ENCODE data around the gene PTPRN.

DNA sequence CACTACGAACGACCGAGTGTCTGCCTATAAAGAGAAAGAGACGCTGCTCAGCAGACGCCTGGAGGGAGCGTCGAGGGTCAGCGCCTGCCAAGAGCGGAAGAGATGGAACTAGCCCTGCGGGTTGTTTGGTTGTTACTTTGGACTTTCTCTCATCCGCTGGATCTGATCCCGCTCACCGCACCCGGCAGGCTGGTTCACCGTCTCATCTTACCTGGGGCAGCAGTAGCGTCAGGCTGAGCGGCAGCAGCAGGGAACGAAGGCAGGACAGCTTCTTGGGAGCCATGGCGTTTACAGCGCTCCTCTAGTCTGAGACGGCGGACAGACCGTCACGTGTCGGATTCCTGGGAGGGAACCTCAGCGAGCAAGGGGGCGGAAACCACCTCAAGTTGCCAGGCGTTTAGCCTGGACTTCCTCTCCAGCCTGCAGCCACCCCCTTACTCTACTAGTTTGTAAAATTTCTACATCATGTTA lies 65.9 kb downstream of the PTPRN start:
- TF ChIP-seq POLR2A (IDR thresholded peaks at IDR 0.05) (no peak), CTCF (IDR thresholded peaks at IDR 0.05 in 4 of 5, conservative IDR thresholded peaks at IDR 0.05 in 1 of 5) (no peak)

Data from gastrocnemius medialis (tissue), 4 donors.